Heart left ventricle (tissue), 13 donors: ENCODE data around the gene TREM1.

Experiments
- POLR2A ChIP-seq, 2 donors: fragments of 450-650 bp; IDR thresholded peaks; one replicate each; pipeline ENCODE4 v1.6.1; 2017; ENCODE audit warnings: antibody characterized with exemption in 2 of 2, mild to moderate bottlenecking in 2 of 2, moderate library complexity in 2 of 2
- TF ChIP-seq, protein P1 (sequence below), 12 donors: fragments of 200-600 bp; sonication (generic) in 4 of 12; IDR thresholded peaks; one replicate each; pipeline versions ENCODE4 v1.5.0 to v1.8.0; 2018 to 2022; ENCODE audit warnings: antibody characterized with exemption in 12 of 12, mild to moderate bottlenecking in 5 of 12
- donor health status: ischemic (EF 13 %, LVEDD 7.1; RV severe dilation, severe dysfunction).
- donor health status: DM: no; HTN: yes; CAD: no.
- donor health status: DM: no; HTN: no; CAD: no.
- donor health status: ischemic (EF 25% LVEDD 6.9; RV normal size, moderate dysfunction).
- donor health status: ischemic (EF 25% LVEDD 5.7; RV mildly dilated, moderate dysfunction).
- donor health status: ischemic (EF 35%, LVEDD 5.7; RV mildly dilated, moderate dysfunction).
- donor health status: nonischemic (EF 11% LVEDD 7.7; RV severe dilation, severe dysfunction).
- donor health status: DM: yes; HTN: yes; CAD: no.
- donor health status: PGD.
- donor health status: ischemic (EF 29% LVEDD 5.4; RV normal size, mild dysfunction).
- donor health status: nonischemic (EF 23%, LVEDD 6.1; RV moderate dilation, normal function).

DNA sequence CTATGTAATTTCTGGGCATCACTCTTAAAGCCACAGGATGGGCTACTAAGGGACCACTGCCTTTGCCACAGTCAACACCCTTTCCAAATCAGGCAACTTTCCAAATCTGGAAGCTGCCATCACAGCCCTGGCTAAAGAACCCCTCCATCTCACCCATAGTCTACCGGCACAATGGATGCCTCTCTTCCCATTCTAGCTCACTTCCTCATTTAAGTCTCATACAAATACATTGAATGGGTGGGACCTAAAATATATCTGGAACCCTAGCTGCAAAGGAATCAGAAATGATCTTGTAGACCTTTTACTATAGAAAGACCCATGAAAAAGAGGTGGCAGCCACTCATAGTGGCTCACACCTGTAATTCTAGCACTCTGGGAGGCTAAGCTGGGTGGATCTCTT lies 61.7 kb downstream of the TREM1 start:
- TF ChIP-seq, protein P1, sequence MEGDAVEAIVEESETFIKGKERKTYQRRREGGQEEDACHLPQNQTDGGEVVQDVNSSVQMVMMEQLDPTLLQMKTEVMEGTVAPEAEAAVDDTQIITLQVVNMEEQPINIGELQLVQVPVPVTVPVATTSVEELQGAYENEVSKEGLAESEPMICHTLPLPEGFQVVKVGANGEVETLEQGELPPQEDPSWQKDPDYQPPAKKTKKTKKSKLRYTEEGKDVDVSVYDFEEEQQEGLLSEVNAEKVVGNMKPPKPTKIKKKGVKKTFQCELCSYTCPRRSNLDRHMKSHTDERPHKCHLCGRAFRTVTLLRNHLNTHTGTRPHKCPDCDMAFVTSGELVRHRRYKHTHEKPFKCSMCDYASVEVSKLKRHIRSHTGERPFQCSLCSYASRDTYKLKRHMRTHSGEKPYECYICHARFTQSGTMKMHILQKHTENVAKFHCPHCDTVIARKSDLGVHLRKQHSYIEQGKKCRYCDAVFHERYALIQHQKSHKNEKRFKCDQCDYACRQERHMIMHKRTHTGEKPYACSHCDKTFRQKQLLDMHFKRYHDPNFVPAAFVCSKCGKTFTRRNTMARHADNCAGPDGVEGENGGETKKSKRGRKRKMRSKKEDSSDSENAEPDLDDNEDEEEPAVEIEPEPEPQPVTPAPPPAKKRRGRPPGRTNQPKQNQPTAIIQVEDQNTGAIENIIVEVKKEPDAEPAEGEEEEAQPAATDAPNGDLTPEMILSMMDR (IDR thresholded peaks at IDR 0.05), result no peak
- TF ChIP-seq POLR2A (IDR thresholded peaks at IDR 0.05), result no peak
